NOMO-1 treated with DMSO at 0.1 percent for 48 hours (cell line): Measurements from ENCODE around the gene RPL19.

ENCODE experiments used
- DNase-seq: peaks from one replicate; lab custom pipeline; 2025; ENCODE audit not compliant: unreplicated experiment; lab: John Stamatoyannopoulos, UW

Gene RPL19

DNA sequence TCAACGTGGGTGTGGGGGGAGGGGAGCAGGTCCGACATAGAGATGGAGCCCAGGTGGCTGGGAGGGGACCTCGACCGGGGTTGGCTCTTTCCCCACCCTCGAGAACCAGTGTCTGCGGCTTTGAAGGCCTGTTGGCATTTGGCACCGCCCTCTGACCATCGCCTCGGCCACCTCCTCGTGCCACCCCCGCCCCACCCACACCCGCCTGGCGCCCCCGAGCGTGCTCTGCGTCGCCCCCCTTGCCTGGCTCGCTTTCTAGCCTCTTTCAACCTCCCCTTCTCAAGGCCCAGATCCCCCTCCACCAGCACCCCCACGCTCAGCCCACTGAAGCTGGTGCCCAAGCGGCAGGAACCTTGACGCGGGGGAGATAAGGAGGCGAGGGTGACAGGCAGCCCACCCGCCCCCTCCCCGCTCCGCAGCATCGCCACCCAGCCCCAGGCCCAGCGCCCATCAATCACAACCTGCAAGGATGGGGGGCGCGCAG is 3.2 kb upstream of the RPL19 start:
- no peak for DNase-seq

DNA sequence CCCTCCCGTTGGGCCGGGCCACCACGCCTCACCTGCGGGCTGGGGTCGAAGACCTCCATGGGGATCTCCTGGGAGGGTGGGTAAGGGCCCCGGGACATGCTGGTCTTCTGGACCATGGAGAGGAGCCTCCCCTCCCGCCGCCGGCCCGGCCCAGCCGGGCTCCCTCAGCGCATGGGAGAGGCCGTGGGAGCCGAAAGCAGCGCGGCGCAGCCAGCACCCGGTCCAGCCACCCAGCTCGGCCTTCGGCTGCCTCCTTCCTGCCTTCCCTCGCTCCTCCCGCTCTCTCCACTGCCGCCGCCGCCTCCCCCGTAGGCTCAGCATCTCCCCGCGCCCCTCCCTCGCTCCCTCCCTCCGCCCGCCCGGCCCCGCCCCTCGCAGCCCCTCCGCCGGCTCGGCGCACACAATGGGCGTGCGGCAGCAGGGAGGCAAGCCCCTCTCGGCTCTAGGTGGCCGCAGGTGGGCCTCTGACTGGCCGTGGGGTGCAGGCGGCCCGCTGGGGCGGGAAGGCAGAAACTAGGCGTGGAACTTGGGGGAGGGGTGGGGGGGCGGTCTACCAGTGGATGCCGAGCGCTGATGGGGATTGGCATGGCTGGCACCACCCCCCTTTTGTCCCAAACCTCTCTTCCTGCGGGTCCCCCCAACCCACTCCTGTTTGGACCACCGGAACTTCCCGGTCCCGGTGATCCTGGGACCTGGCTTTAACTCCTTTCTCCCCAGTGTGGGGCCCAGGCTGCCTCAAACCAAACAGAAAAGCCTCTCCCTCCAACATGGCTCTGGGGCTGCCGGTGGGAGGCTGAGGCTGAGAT is 2.5 kb upstream of the RPL19 start, which contains the start of gene CACNB1:
Gene CACNB1, minus strand, starts transcription at position 290 of the 806 bp plus-strand sequence. Its CDS starts 174 bp downstream, at position 116.
- DNase-seq, result peak; percentile 57

DNA sequence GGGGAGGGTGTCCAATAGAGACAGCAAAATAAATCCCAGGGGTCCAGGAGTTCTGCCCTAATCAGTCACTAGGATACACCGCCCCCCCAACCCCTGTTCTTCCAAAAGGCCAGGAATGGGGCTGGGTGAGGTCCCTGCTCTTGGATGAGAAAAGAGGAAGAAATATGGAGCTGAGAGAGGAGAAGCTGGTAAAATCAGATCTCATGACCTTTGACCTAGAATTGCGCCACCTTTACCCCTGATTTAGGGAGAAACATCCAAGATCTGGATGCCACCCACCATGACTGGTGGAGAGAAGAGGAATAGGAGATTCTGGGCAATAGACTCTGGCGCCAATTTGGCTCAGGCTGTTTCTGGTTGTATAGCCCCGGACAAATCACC is 1.9 kb upstream of the RPL19 start:
- DNase-seq, result peak; percentile 29

- peak; percentile 95 for DNase-seq
Observed at GRCh38 chr17:39199820-39200069, 338 bp upstream of the RPL19 start.

DNA sequence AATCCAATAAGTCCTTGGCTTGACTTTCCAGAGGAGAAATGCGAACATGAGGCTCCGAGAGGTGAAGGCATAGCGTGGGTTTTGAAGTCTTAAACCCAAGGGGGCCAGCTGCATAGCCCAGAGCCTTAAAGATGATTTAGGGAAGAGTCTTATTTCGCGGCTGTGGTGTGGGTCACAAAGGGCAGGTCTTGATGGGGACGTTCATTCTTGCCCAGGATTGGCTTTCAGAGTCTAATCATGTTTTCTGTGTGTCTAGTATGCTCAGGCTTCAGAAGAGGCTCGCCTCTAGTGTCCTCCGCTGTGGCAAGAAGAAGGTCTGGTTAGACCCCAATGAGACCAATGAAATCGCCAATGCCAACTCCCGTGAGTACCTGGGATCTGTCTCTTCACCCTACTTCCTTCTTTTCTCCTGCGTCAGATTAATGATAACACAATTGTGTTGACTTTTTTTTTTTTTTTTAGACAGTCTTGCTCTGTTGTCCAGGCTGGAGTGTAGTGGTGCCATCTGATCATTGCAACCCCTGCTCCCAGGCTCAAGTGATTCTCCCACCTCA is 951 bp downstream of the RPL19 start:
- DNase-seq, result peak; percentile 39

DNA sequence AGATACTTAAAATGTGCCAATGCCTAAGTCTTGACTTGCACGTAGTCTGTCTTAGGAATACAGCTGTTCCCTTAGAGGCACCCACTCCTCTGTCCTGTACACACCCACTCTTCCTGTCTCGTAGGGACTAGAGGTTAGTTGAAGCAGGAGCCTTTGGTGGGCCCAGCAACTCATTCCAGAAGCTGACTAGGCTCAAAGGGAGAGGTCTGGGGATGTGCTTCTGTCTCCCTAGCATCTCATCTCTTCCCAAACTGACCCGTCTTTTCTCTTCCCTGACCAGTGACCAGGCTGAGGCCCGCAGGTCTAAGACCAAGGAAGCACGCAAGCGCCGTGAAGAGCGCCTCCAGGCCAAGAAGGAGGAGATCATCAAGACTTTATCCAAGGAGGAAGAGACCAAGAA is 4.2 kb downstream of the RPL19 start:
- DNase-seq, result no peak

GRCh38 chr17:39205112-39205526 is 5.0 kb downstream of the RPL19 start:
- no peak for DNase-seq

DNA sequence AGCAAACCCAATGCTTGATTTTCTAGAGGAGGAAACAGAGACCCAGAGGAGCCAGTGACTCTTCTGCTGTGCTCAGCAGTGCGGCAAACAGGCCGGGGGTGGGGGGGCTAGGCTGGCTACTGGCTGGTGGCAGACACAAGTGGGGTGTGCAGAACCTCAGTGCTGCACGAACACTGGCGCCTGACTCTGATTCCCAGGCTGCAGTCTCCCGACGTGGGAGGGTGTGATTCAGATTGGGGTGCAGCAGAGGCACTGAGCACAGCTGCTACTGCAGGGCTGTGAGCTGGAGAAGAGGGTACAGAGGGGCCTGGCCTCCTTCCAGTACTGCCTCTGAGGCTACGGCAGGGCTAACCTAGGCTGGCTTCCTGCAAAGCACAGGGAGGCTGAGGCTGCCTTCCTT is 8.1 kb downstream of the RPL19 start:
- no peak for DNase-seq

DNA sequence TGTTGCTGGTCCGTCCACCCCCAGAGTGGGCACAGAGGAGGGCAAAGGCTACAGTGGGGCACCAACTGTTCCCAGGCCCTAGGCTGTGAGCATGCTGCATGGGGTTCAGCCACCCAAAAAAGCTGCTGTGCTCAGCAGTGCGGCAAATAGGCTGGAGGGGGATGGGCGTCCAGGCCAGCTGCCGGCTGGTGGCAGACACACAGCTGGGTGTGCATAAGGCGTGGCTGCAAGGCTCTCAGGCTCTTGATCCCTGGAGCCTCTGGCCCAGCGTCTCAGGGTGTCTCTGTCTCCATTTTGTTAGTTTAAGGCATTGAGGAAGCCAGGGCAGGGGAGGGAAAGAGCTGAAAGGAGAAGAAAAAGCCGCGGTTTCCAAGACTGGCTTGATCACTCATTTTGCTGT is 8.8 kb downstream of the RPL19 start:
- DNase-seq, result peak; percentile 29

DNA sequence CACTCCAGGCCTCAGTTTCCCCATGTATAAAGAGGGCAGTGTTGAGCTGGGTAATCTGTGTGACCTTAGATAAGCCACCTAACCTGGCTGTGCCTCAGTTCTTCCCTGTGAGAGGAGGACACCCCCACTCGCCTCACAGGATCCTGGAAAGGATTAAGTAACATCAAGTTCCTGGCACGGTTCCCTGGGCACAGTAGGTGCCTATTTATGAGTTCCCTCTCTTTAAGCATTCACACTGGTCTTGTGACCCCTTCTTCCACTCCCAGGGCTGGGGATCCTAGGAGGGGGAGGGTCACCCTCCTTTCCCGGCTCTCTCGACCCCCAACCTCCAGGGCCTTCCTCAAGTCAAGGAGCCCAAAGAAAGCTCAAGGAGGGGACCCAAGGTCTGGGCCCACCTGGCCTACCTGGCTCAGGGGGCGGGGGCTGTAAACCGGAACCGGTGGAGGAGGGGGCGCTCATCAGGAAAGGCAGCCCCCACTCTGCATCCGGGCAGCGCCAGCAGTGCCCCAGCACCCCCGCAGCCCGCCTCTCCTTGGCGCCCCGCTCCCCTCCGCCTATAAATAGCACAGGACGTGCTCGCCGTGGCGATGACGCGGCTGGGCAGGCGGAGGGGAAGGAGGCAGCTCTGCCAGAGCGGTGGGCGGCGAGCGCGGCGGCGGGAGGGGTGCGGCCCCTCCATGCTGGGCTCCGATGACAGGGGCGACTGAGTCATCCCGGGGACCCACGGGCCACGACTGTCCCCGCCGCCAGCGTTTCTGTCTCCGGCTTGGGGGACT is 9.4 kb downstream of the RPL19 start:
- DNase-seq, result peak; percentile 21

DNA sequence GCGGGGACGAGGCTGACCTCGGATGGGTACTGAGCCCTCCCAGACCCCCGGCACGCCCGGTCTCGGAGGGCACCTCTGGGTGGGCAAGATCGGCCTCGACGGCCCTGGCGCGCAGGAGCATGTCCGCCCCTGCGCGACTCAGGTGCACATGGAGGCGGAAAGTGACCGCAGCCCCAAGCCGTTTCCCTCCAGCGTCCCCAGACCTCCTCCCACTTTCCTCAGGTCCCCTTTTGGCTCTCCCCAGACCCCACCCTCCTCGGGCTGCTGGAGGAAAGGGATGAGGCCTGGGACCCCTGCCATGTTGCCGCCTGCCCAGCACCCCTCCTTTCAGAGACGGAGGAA is 10.0 kb downstream of the RPL19 start:
- DNase-seq, result no peak

DNA sequence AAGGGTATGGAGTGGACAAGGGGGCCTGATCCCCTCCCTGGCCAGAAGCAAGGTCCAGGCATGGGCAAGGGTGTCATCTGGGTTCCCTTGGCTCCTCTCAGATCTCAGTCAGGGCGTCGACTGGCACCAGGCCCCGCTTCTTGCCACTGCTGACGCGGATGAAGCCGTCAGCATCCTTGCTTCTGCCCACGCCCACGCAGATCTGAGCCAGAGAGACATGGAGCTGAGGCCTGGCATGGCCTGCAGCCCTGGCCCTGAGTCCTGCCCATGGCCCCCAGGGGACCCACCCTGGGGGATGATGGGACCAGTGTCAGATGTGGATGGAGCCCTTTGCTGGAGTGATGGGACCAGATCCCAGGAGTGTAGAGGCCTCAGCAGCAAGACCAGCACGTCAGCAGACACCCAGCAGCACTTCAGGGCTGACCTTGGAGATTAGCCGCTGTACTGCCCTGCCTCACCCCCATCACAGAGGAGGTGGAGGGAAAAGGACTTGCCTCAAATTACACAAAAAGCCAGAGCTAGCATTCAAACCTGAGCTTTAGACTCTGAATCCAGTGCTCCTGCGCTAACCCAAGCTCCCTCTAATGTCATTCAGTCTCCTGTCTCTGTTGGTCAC is 12.2 kb downstream of the RPL19 start:
- DNase-seq, result no peak

DNA sequence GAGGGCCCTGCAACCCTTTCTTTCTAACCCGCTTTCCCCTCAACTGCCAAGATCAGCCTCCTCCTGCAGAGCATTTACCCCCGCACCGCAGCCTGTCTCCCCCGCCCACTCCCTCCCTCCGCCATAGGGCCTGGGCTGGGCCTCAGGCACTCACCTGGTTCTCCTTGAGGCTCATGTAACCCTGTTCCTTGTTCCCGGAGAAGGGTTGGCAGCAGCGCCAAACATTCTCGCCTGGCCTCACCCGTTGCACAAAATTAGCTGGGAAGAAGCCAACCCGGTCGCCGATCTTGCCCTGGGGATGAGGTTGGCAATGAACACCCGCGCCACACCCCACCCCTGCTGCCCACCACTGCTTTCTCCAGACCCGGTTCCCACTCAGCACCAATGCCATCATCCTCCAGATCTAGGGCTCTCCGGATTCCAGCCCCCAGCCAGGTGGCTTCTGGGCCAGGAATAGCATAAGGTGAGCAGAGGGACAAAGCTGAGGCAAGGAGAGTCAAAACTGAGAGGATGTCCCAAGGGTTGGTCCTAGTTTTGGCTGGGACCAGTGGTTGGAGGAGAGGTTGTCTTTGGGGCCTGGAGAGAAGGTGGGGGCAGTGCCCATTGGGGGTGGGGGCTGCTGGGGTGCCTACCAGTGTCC is 12.9 kb downstream of the RPL19 start:
- DNase-seq, result no peak

GRCh38 chr17:39213852-39214251 is 13.8 kb downstream of the RPL19 start:
- DNase-seq, result no peak

DNA sequence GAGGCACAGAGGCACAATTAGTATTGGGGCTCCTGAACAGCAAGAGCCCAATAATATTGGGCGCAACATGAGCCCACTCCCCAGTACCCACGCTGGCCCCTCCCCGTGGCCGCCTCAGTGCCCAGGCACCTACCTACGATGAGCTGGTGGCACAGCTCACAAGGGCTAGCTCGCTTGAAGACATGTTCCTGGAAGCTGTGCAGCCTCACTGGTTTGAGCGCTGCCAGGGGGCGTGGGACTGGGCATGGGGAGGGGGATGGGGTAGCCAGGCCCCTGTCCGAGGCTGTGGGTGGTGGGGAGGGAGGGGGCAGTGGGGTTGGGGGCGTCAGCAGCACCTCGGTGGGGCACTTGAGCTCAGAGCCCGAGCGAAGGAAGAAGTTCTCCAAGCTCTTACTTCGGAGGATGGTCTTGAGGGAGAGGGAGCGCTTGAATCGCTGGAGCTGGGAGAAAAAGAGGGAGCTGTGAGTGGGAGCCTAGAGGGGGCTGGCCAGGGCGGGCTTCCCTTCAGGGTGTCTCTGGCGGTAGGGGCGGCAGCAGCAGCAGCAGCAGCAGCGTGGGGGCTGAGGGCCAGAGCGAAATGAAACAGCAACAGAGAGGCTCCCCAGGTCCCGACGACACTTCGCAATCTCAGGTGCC is 17.8 kb downstream of the RPL19 start:
- no peak for DNase-seq

DNA sequence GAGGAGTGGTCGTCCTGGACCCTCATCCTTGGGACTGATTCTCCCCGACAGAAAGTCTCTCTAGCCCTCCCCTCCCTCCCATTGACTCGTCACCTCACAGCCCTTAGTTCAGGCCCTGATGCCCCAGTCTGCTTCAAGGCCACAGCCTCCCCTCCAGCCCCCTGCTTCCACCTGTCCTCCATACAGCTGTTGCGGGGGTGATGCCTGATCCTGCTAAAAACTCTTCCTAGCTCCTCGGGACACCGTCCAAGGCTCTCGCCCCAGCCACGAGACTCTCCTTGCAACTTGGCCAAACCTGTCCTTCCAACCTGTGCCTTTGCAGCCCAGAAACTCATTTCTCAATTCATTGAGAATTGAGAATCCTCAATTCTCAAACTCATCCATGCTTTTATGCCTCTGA is 18.8 kb downstream of the RPL19 start:
- DNase-seq, result no peak

GRCh38 chr17:39219647-39220154 is 19.6 kb downstream of the RPL19 start:
- DNase-seq, result no peak

DNA sequence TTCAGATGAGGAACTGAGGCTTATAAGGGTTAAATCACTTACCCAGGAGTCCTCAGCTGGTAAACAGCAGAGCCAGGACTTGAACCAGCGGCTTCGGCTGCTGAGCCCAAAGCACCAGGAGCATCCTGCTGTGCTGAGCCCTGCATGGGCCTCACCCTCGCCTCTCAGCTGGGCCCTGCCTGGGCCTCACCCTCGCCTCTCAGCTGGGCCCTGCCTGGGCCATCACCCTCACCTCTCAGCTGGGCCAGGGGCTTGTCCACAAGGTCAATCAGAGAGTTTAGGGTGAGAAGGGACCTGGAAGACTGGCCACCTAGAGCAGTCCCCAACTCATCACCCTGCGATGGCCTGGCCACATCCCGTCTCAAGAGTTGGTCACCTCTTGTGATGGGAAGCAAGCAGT is 21.5 kb downstream of the RPL19 start:
- no peak for DNase-seq

- no peak for DNase-seq
Observed at GRCh38 chr17:39222151-39222550, 22.1 kb downstream of the RPL19 start.
